GM18873 (cell line): ENCODE data around the gene LSG1.

ENCODE experiments used
- ATAC-seq: cut with Tn5 transposase; IDR thresholded peaks from one replicate; pipeline ENCODE4 v1.9.1; 2021; ENCODE audit warnings: mild to moderate bottlenecking, moderate library complexity, moderate number of reproducible peaks; ENCODE audit not compliant: unreplicated experiment, low FRiP score

Gene LSG1

GRCh38 chr3:194687638-194688199 lies 15.7 kb upstream of the LSG1 start:
- ATAC-seq: no peak

- no peak for ATAC-seq
Observed at GRCh38 chr3:194686816-194687637, 15.0 kb upstream of the LSG1 start.

- ATAC-seq: no peak
Observed at GRCh38 chr3:194686414-194686815, 14.4 kb upstream of the LSG1 start.

GRCh38 chr3:194685718-194686413 lies 13.9 kb upstream of the LSG1 start, which contains the start of gene FAM43A:
TSS of gene FAM43A (plus strand) at chr3:194685883. CDS start at chr3:194686827, 944 bp downstream.
- peak; percentile 41 for ATAC-seq

- no peak for ATAC-seq
Observed at GRCh38 chr3:194685065-194685717, 13.2 kb upstream of the LSG1 start.

GRCh38 chr3:194683380-194683779 lies 11.4 kb upstream of the LSG1 start:
- ATAC-seq: no peak

- ATAC-seq: no peak
Observed at GRCh38 chr3:194682694-194683310, 10.8 kb upstream of the LSG1 start.

GRCh38 chr3:194682189-194682693 lies 10.2 kb upstream of the LSG1 start:
- no peak for ATAC-seq

- no peak for ATAC-seq
Observed at GRCh38 chr3:194680888-194681615, 9.1 kb upstream of the LSG1 start.

- ATAC-seq: no peak
Observed at GRCh38 chr3:194676471-194676870, 4.5 kb upstream of the LSG1 start.

GRCh38 chr3:194675680-194676079 lies 3.7 kb upstream of the LSG1 start:
- ATAC-seq: no peak

- no peak for ATAC-seq
Observed at GRCh38 chr3:194675081-194675640, 3.2 kb upstream of the LSG1 start.

- ATAC-seq: no peak
Observed at GRCh38 chr3:194673761-194674160, 1.8 kb upstream of the LSG1 start.

- no peak for ATAC-seq
Observed at GRCh38 chr3:194672876-194673275, 885 bp upstream of the LSG1 start.

GRCh38 chr3:194671511-194671899 lies 486 bp downstream of the LSG1 start:
- ATAC-seq: no peak

GRCh38 chr3:194667363-194667762 lies 4.6 kb downstream of the LSG1 start:
- ATAC-seq: no peak

- no peak for ATAC-seq
Observed at GRCh38 chr3:194664857-194665256, 7.1 kb downstream of the LSG1 start.

- ATAC-seq: no peak
Observed at GRCh38 chr3:194661946-194662345, 10.0 kb downstream of the LSG1 start.

- no peak for ATAC-seq
Observed at GRCh38 chr3:194661374-194661773, 10.6 kb downstream of the LSG1 start.
